IMR-90 (cell line): Measurements from ENCODE around the gene XPO6.
A peak's percentile ranks its signal among the peaks of the same experiment; 100 is the strongest.

ENCODE experiments used
- BHLHE40 ChIP-seq: fragments of 150-350 bp; IDR thresholded peaks from 2 replicates; pipeline ENCODE4 v1.6.1; 2016; ENCODE audit warnings: mild to moderate bottlenecking, low read depth, low read length
- CEBPB ChIP-seq: IDR thresholded peaks from 2 replicates; pipeline ENCODE4 v1.6.1; 2012; ENCODE audit warnings: low read depth, low read length, improper control_type of control experiment
- CHD1 ChIP-seq: IDR thresholded peaks from 2 replicates; pipeline ENCODE4 v1.6.1; 2012; ENCODE audit warnings: low read depth, low read length, improper control_type of control experiment
- CTCF ChIP-seq: conservative IDR thresholded peaks from 2 replicates; pipeline ENCODE4 v1.5.1; 2012; ENCODE audit warnings: mild to moderate bottlenecking, low read depth, low read length, improper control_type of control experiment
- ELK1 ChIP-seq: fragments of 150-350 bp; IDR thresholded peaks from 2 replicates; pipeline ENCODE4 v1.6.1; 2016; ENCODE audit warnings: low read depth, mild to moderate bottlenecking, low read length, moderate library complexity, borderline replicate concordance
- FOS ChIP-seq: fragments of 150-350 bp; IDR thresholded peaks from 2 replicates; pipeline ENCODE4 v1.6.1; 2016; ENCODE audit warnings: low read depth, low read length
- MAFK ChIP-seq: IDR thresholded peaks from 2 replicates; pipeline ENCODE4 v1.6.1; 2012; ENCODE audit warnings: low read depth, low read length, improper control_type of control experiment
- POLR2A ChIP-seq: IDR thresholded peaks from 2 replicates; pipeline ENCODE4 v1.6.1; 2012; ENCODE audit warnings: mild to moderate bottlenecking, low read depth, low read length
- RAD21 ChIP-seq: IDR thresholded peaks from 2 replicates; pipeline ENCODE4 v1.6.1; 2012; ENCODE audit warnings: low read length, improper control_type of control experiment
- RCOR1 ChIP-seq: IDR thresholded peaks from 2 replicates; pipeline ENCODE4 v1.6.1; 2012; ENCODE audit warnings: mild to moderate bottlenecking, low read length, improper control_type of control experiment; ENCODE audit not compliant: insufficient replicate concordance
- SMC3 ChIP-seq: fragments of 150-350 bp; IDR thresholded peaks from 2 replicates; pipeline ENCODE4 v1.6.1; 2016; ENCODE audit warnings: low read depth, mild to moderate bottlenecking, antibody characterized with exemption, low read length, moderate library complexity

GRCh38 chr16:28063591-28064061 lies 148.1 kb downstream of the XPO6 start, which contains the start of gene GSG1L:
- peak; percentile 14; the same call in 1 of the 2 replicates for TF ChIP-seq CTCF
- TF ChIP-seq POLR2A, result no peak
- no peak for TF ChIP-seq CEBPB
- TF ChIP-seq BHLHE40, result no peak
- no peak for TF ChIP-seq MAFK
- TF ChIP-seq CHD1, result no peak
- TF ChIP-seq ELK1, result no peak
- TF ChIP-seq RCOR1, result no peak
- 0 out of 2 replicates have a peak, but pooled peaks have one; percentile 6 for TF ChIP-seq SMC3
- no peak for TF ChIP-seq RAD21
- TF ChIP-seq FOS, result no peak
